ENCODE data around the gene MSMO1. TPM values are rescaled to one million over a fixed set of nuclear protein-coding genes. Genes with fewer than 3 reads are reported as not detected.

The MSMO1 gene
- polyA plus RNA-seq, 1 donor (not counting 4 experiments of a cell fraction or from before 2014, with no cell fraction given), result 541 TPM

DNA sequence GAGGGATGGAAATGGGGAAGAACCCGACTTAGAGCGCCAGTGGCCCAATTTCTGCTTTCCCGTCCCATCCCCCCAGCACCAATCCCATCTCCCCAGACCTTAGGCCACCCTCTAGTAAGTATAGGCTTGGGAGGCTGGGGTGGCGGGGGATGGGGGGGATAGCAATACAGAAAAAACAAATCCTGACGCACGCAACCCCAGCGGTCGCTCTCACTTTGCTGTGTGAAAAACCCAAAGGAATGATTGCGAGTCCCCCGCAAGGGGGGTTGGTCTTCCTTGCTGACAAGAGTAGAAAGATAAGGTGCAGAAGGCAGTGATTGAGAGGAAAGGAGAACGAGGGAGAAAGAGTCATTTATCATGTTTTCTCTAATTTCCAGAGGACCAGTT lies 52.2 kb downstream of the MSMO1 start:
- Histone ChIP-seq H3K36me3 (ENCODE audit: control insufficient read depth in 2 of 2, extremely low read depth in 1 of 2, insufficient read depth in 2 of 2, low read length in 2 of 2) (no peaks in the 10 kb centered on the region), H3K9me1 (ENCODE audit: control insufficient read depth, extremely low read depth, insufficient read depth, low read length) (no peaks in the 10 kb centered on the region), H3K4me1 (ENCODE audit: control insufficient read depth, extremely low read depth, insufficient read depth, low read length) (peaks cover 10% of the 10 kb centered on the region), H3K4me3 (ENCODE audit: control insufficient read depth in 2 of 3, extremely low read depth in 1 of 3, insufficient read depth in 2 of 3, low read depth in 1 of 3, low read length in 3 of 3) (no peak overlapping the region), H3K9me3 (ENCODE audit: control insufficient read depth, low read depth, low read length) (no peaks in the 10 kb centered on the region), H3K9ac (ENCODE audit: control insufficient read depth, extremely low read depth, insufficient read depth, low read length) (no peak overlapping the region), H3K79me2 (ENCODE audit: control insufficient read depth, insufficient read depth, low read length) (no peaks in the 10 kb centered on the region), H3K27ac (ENCODE audit: control insufficient read depth, insufficient read depth, low read length) (no peak overlapping the region), H3K27me3 (ENCODE audit: control insufficient read depth, extremely low read depth, insufficient read depth, low read length) (peaks cover 5% of the 10 kb centered on the region), H2AFZ (ENCODE audit: control insufficient read depth, low read length) (no peak overlapping the region), H3K4me2 (ENCODE audit: control insufficient read depth, extremely low read depth, insufficient read depth, low read depth, low read length) (no peak overlapping the region), H4K20me1 (ENCODE audit: control insufficient read depth, extremely low read depth, insufficient read depth, low read length) (no peaks in the 10 kb centered on the region)
- TF ChIP-seq CTCF (optimal IDR thresholded peaks at IDR 0.05 in 1 of 3, IDR thresholded peaks at IDR 0.05 in 1 of 3, conservative IDR thresholded peaks at IDR 0.05 in 1 of 3; ENCODE audit: extremely low read depth in 1 of 3, insufficient read depth in 2 of 3, low read length in 3 of 3) (no peak), EZH2 (IDR thresholded peaks at IDR 0.05; ENCODE audit: low read length) (no peak)
- no peak for FAIRE-seq
- no peak for DNase-seq (ENCODE audit: low read depth, low spot score)
- dilution Hi-C loops (cut with MboI; ENCODE audit: extremely low pct_ligation_motif_present, low sequenced_read_pairs), result no loop called here

GRCh38 chr4:165380805-165381204 lies 53.3 kb downstream of the MSMO1 start:
- no peak overlapping the region for H3K27ac ChIP-seq (ENCODE audit: control insufficient read depth, insufficient read depth, low read length)
- no peak for TF ChIP-seq EZH2 (IDR thresholded peaks at IDR 0.05; ENCODE audit: low read length)
- no peak overlapping the region for H3K4me2 ChIP-seq (ENCODE audit: control insufficient read depth, extremely low read depth, insufficient read depth, low read depth, low read length)
- H3K27me3 ChIP-seq (ENCODE audit: control insufficient read depth, extremely low read depth, insufficient read depth, low read length), result peaks cover 5% of the 10 kb centered on the region
- no peaks in the 10 kb centered on the region for H3K9me1 ChIP-seq (ENCODE audit: control insufficient read depth, extremely low read depth, insufficient read depth, low read length)
- DNase-seq (ENCODE audit: low read depth, low spot score), result no peak
- dilution Hi-C loops (cut with MboI; ENCODE audit: extremely low pct_ligation_motif_present, low sequenced_read_pairs), result no loop called here
- FAIRE-seq, result no peak
- H3K36me3 ChIP-seq (ENCODE audit: control insufficient read depth in 2 of 2, extremely low read depth in 1 of 2, insufficient read depth in 2 of 2, low read length in 2 of 2), result no peaks in the 10 kb centered on the region
- no peak overlapping the region for H2AFZ ChIP-seq (ENCODE audit: control insufficient read depth, low read length)
- H3K4me3 ChIP-seq (ENCODE audit: control insufficient read depth in 2 of 3, extremely low read depth in 1 of 3, insufficient read depth in 2 of 3, low read depth in 1 of 3, low read length in 3 of 3), result no peak overlapping the region
- H3K4me1 ChIP-seq (ENCODE audit: control insufficient read depth, extremely low read depth, insufficient read depth, low read length), result peaks cover 10% of the 10 kb centered on the region
- no peaks in the 10 kb centered on the region for H3K9me3 ChIP-seq (ENCODE audit: control insufficient read depth, low read depth, low read length)
- H3K9ac ChIP-seq (ENCODE audit: control insufficient read depth, extremely low read depth, insufficient read depth, low read length), result no peak overlapping the region
- H3K79me2 ChIP-seq (ENCODE audit: control insufficient read depth, insufficient read depth, low read length), result no peaks in the 10 kb centered on the region
- no peaks in the 10 kb centered on the region for H4K20me1 ChIP-seq (ENCODE audit: control insufficient read depth, extremely low read depth, insufficient read depth, low read length)

DNA sequence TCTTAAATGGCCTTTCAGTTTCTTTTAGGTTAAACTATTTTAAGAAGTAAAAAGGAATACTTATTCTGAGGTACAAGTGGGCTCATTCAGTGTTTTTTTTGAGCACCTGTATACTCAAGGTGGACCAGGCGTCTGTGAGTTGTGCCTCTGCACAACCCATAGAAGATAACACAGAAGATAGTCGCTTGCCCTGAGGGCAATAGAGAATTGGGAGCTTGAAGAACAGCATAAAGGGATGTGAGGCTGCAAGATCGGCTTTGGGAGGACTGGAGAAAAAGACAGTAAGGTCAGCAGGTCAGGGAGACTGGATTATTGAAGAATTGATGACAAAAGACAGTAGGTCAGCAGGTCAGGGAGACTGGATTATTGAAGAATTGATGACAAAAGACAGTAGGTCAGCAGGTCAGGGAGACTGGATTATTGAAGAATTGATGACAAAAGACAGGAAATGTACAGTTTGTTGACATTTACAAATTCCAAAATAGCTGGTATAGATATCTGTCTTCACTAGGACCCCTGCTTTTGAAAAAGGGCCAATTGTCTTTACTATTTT lies 54.4 kb downstream of the MSMO1 start:
- H3K4me2 ChIP-seq (ENCODE audit: control insufficient read depth, extremely low read depth, insufficient read depth, low read depth, low read length), result no peak overlapping the region
- no peak overlapping the region for H3K27ac ChIP-seq (ENCODE audit: control insufficient read depth, insufficient read depth, low read length)
- peaks cover 5% of the 10 kb centered on the region for H3K27me3 ChIP-seq (ENCODE audit: control insufficient read depth, extremely low read depth, insufficient read depth, low read length)
- H2AFZ ChIP-seq (ENCODE audit: control insufficient read depth, low read length), result no peak overlapping the region
- H4K20me1 ChIP-seq (ENCODE audit: control insufficient read depth, extremely low read depth, insufficient read depth, low read length), result no peaks in the 10 kb centered on the region
- TF ChIP-seq CTCF (optimal IDR thresholded peaks at IDR 0.05 in 1 of 3, IDR thresholded peaks at IDR 0.05 in 1 of 3, conservative IDR thresholded peaks at IDR 0.05 in 1 of 3; ENCODE audit: extremely low read depth in 1 of 3, insufficient read depth in 2 of 3, low read length in 3 of 3), result no peak
- no peak for TF ChIP-seq EZH2 (IDR thresholded peaks at IDR 0.05; ENCODE audit: low read length)
- no peaks in the 10 kb centered on the region for H3K9me3 ChIP-seq (ENCODE audit: control insufficient read depth, low read depth, low read length)
- H3K9me1 ChIP-seq (ENCODE audit: control insufficient read depth, extremely low read depth, insufficient read depth, low read length), result no peaks in the 10 kb centered on the region
- DNase-seq (ENCODE audit: low read depth, low spot score) (no peak), FAIRE-seq (no peak)
- no peaks in the 10 kb centered on the region for H3K36me3 ChIP-seq (ENCODE audit: control insufficient read depth in 2 of 2, extremely low read depth in 1 of 2, insufficient read depth in 2 of 2, low read length in 2 of 2)
- no peak overlapping the region for H3K4me3 ChIP-seq (ENCODE audit: control insufficient read depth in 2 of 3, extremely low read depth in 1 of 3, insufficient read depth in 2 of 3, low read depth in 1 of 3, low read length in 3 of 3)
- H3K4me1 ChIP-seq (ENCODE audit: control insufficient read depth, extremely low read depth, insufficient read depth, low read length), result peaks cover 10% of the 10 kb centered on the region
- no peak overlapping the region for H3K9ac ChIP-seq (ENCODE audit: control insufficient read depth, extremely low read depth, insufficient read depth, low read length)
- no peaks in the 10 kb centered on the region for H3K79me2 ChIP-seq (ENCODE audit: control insufficient read depth, insufficient read depth, low read length)
- dilution Hi-C loops (cut with MboI; ENCODE audit: extremely low pct_ligation_motif_present, low sequenced_read_pairs), result no loop called here
